BJ (cell line): ENCODE data around the gene KCNAB1. TPM values are rescaled to one million over a fixed set of nuclear protein-coding genes. Genes with fewer than 3 reads are reported as not detected.

Source experiments
- CTCF ChIA-PET: fragments of 350-600 bp; formaldehyde crosslinking; extraction: SDS; loops from one replicate; lab custom pipeline; 2021; ENCODE audit warnings: antibody characterized with exemption, inconsistent platforms; lab: Yijun Ruan, JAX
- POLR2A ChIA-PET: fragments of 300-600 bp; sonication (Branson Sonifier 250); formaldehyde crosslinking; extraction: SDS; loops from one replicate; lab custom pipeline; 2021; ENCODE audit warnings: antibody characterized with exemption; lab: Charles Lee
- DNase-seq: peaks from one replicate; pipeline ENCODE4 v3.0.0-alpha.2; 2011; ENCODE audit warnings: low read depth
- H3K27me3 ChIP-seq: 2 replicates; pipeline ENCODE4 v1.6.0; 2011; ENCODE audit warnings: low read length; ENCODE audit not compliant: control insufficient read depth, insufficient read depth
- H3K36me3 ChIP-seq: 2 replicates; pipeline ENCODE4 v1.5.1; 2011; ENCODE audit warnings: low read length; ENCODE audit not compliant: control insufficient read depth, insufficient read depth
- H3K4me3 ChIP-seq: 2 replicates; pipeline ENCODE4 v1.5.1; 2011; ENCODE audit warnings: low read depth, mild to moderate bottlenecking, control low read depth, low read length
- polyA plus RNA-seq: library from polyadenylated mRNA; depleted of rRNA; stranded (reverse); fragments of >200 nt; gene quantifications from 2 replicates; pipeline ENCODE4 v1.2.3, GENCODE V29; 2011
- TF ChIP-seq, protein P1 (sequence below): IDR thresholded peaks from 2 replicates; pipeline ENCODE4 v1.5.1; 2011; ENCODE audit warnings: low read depth, mild to moderate bottlenecking, control low read depth, inconsistent platforms, low read length, moderate library complexity; ENCODE audit not compliant: insufficient read depth

The KCNAB1 gene
- polyA plus RNA-seq, 1 experiment = not detected

DNA sequence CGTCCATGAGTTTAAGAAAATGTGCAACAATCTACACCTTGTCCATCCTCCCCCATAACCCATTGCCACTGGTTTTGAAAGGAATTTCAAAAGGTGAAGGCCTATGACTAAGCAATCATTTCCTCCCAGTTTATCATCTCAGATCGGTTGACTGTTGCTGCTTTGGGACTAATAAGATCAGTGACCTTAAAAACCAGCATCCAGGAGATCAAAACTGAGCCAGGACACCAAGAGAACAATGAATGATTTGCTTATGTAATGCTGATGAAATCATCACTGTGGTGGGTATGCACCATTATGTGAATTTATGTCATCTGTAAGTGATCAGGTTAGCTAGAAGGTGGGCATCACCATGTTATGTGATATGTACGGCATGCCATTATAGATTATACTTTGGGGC, 239.0 kb downstream of the KCNAB1 start:
- Histone ChIP-seq H3K27me3 (0 out of 2 replicates have a peak, but pooled peaks cover 1% of the 10 kb centered on the region), H3K36me3 (no peaks in the 10 kb centered on the region), H3K4me3 (no peak overlapping the region)
- ChIA-PET CTCF (no interaction called here), POLR2A (no interaction called here)
- no peak for DNase-seq
- TF ChIP-seq, protein P1, sequence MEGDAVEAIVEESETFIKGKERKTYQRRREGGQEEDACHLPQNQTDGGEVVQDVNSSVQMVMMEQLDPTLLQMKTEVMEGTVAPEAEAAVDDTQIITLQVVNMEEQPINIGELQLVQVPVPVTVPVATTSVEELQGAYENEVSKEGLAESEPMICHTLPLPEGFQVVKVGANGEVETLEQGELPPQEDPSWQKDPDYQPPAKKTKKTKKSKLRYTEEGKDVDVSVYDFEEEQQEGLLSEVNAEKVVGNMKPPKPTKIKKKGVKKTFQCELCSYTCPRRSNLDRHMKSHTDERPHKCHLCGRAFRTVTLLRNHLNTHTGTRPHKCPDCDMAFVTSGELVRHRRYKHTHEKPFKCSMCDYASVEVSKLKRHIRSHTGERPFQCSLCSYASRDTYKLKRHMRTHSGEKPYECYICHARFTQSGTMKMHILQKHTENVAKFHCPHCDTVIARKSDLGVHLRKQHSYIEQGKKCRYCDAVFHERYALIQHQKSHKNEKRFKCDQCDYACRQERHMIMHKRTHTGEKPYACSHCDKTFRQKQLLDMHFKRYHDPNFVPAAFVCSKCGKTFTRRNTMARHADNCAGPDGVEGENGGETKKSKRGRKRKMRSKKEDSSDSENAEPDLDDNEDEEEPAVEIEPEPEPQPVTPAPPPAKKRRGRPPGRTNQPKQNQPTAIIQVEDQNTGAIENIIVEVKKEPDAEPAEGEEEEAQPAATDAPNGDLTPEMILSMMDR = no peak

DNA sequence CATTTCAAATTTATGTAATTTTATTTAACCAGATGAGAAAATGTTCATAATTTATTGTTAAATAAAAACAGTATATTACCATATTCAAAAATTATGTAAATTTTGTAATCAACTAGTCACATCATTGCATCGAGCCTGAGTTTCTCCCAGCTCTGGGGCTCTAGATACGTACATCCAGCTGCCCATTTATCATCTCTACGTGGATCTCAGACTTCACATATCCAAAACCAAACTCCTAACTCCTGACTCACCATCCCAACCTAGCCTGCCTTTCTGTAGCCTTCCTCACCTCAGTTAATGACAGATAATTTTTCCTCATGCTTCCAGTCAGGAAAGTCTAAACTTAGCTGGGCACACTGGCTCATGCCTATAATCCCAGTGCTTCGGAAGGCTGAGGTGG, 239.7 kb downstream of the KCNAB1 start:
- POLR2A ChIA-PET = no interaction called here

DNA sequence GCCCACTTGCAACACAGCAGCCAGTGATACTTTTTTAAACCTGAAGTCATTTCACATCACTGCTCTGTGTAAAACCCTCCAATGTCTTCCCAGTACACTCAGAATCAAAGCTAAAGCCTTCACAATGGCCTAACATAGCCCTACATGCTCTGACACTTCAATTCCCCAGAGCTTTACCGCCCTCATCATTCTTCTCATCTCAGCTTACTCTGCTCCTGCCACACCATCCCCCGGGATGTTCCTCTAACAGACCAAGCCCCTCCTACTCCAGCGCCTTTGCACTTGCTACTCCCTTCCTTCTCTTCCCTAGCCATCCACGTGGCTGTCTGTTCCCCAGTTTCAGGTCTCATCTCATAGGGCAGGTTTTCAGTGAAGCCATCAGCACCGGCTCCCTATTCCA, 240.6 kb downstream of the KCNAB1 start:
- H3K4me3 ChIP-seq = no peak overlapping the region
- 0 out of 2 replicates have a peak, but pooled peaks cover 1% of the 10 kb centered on the region for H3K27me3 ChIP-seq
- no peak for DNase-seq
- no peaks in the 10 kb centered on the region for H3K36me3 ChIP-seq
- ChIA-PET CTCF (interaction anchor here (0.6 kb wide), 1 partner anchor 186 kb away, joined by 3 read pairs; no protein-coding TSS in a partner anchor), POLR2A (no interaction called here)
- TF ChIP-seq, protein P1 = no peak

More for the DNA sequence above, 239.7 kb downstream of the KCNAB1 start:
- Histone ChIP-seq H3K27me3 (0 out of 2 replicates have a peak, but pooled peaks cover 1% of the 10 kb centered on the region), H3K36me3 (no peaks in the 10 kb centered on the region), H3K4me3 (no peak overlapping the region)
- TF ChIP-seq, protein P1 = no peak
- CTCF ChIA-PET = no interaction called here
- DNase-seq = no peak

DNA sequence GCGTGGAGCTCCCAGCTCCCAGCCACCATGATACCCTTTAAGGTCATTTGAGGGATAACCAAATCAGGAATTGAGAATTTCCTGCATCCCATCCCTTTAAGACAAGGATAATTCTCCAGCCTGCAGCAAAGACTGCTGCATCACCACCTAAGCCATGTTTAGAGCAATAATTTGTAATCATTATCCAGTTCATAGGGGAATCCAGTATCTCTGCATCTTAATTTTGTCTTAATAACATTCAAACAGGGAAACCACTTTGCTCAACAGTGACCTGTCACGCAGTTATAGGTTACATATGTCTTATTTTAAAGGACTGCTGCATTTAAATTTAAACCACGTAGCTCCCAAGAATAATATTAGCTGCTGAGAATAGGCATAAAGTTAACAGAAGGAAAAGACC, 246.2 kb downstream of the KCNAB1 start:
- TF ChIP-seq, protein P1 = no peak
- no peaks in the 10 kb centered on the region for H3K36me3 ChIP-seq
- CTCF ChIA-PET = no interaction called here
- POLR2A ChIA-PET = no interaction called here
- DNase-seq = no peak
- H3K4me3 ChIP-seq = no peak overlapping the region
- H3K27me3 ChIP-seq = no peaks in the 10 kb centered on the region

DNA sequence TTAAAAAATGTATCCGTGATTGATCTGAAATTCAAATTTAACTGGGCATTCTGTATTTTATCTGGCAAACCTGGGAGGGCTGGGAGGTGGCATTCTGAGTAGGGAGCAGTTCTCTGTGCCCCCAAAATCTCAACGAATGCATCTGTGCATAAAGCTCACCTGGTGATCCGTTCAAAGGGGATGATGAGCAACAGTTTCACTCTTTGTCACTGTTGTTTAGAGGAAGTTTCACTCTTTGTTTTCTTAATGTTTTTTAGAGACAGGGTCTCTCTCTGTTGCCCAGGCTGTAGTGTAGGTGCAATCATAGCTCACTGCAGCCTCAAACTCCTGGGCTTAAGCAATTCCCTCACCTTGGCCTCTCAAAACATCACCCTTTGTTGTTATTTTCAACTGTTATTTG, 247.8 kb downstream of the KCNAB1 start:
- Histone ChIP-seq H3K36me3 (no peaks in the 10 kb centered on the region), H3K4me3 (no peak overlapping the region), H3K27me3 (no peaks in the 10 kb centered on the region)
- ChIA-PET CTCF (interaction anchor here (0.9 to 2.3 kb wide), 2 partner anchors 15 kb away, joined by 3 to 4 read pairs; no protein-coding TSS in a partner anchor), POLR2A (no interaction called here)
- DNase-seq = no peak
- TF ChIP-seq, protein P1 = no peak
